Sigmoid colon (tissue), 7 donors: ENCODE results near the gene GZF1. TPM values are rescaled to one million over a fixed set of nuclear protein-coding genes. Genes with fewer than 3 reads are reported as not detected.
"Not testable (repeated sequence)": the region's sequence is repeated elsewhere in the genome, so short reads cannot be mapped to it uniquely, and the experiment has no call there.

Experiments
- DNase-seq: peaks from one replicate; pipeline ENCODE4 v3.0.0-alpha.2; 2019
- H3K27ac ChIP-seq, 4 donors: fragments of 200-600 bp; sonication (generic); one replicate each; pipeline ENCODE4 v1.5.1; 2016 to 2019; ENCODE audit warnings: mild to moderate bottlenecking in 1 of 4
- H3K27me3 ChIP-seq, 3 donors: fragments of 200-600 bp; sonication (generic); one replicate each; pipeline ENCODE4 v1.5.1; 2019; ENCODE audit warnings: mild to moderate bottlenecking in 1 of 3
- H3K36me3 ChIP-seq, 4 donors: fragments of 200-600 bp; sonication (generic); one replicate each; pipeline ENCODE4 v1.5.1; 2016 to 2019
- H3K4me1 ChIP-seq, 4 donors: fragments of 200-600 bp; sonication (generic); one replicate each; pipeline ENCODE4 v1.5.1; 2017 to 2019
- H3K4me3 ChIP-seq, 4 donors: fragments of 200-600 bp; sonication (generic); one replicate each; pipeline ENCODE4 v1.5.1; 2017 to 2019; ENCODE audit warnings: mild to moderate bottlenecking in 2 of 4, moderate library complexity in 1 of 4
- H3K9me3 ChIP-seq, 4 donors: fragments of 200-600 bp in 3 of 4; sonication (generic) in 3 of 4; one replicate each; pipeline versions ENCODE4 v1.5.1 to v1.6.1; 2013 to 2019
- EP300 ChIP-seq, 4 donors: sonication (generic); formaldehyde crosslinking; IDR thresholded peaks; one replicate each; pipeline ENCODE4 v1.6.1; 2017; ENCODE audit warnings: antibody characterized with exemption in 4 of 4
- POLR2A ChIP-seq, 2 donors: fragments of 450-650 bp; IDR thresholded peaks; one replicate each; pipeline ENCODE4 v1.6.1; 2016; ENCODE audit warnings: antibody characterized with exemption in 2 of 2, mild to moderate bottlenecking in 2 of 2, moderate library complexity in 2 of 2
- POLR2AphosphoS5 ChIP-seq, 4 donors: sonication (generic); formaldehyde crosslinking; IDR thresholded peaks; one replicate each; pipeline ENCODE4 v1.6.1; 2017; ENCODE audit warnings: antibody characterized with exemption in 4 of 4
- WGBS, 2 donors: extraction: QIAGEN DNeasy Blood & Tissue Kit; methylation state at CpG; one replicate each; pipeline ENCODE4 v1.1.7; 2013; 5-methylcytosine and 5-hydroxymethylcytosine counted together
- intact Hi-C: fragments of 100-400 bp; cut with DNase I; formaldehyde crosslinking; loops from one replicate; pipeline ENCODE4 v1.15.1; 2023
- polyA plus RNA-seq, 3 donors: library from polyadenylated mRNA; stranded (reverse); fragments of 200-250 nt; gene quantifications; one replicate each; pipeline ENCODE4 v1.2.3, GENCODE V29; 2013
- total RNA-seq, 4 donors: library from RNA; depleted of rRNA; stranded (reverse); fragments of >200 nt; gene quantifications; one replicate each; pipeline ENCODE4 v1.1.0, GENCODE V29; 2016
- TF ChIP-seq, protein P1 (sequence below), 4 experiments: fragments of 450-650 bp in 3 of 4; fragments of 200-600 bp in 1 of 4; IDR thresholded peaks; one replicate each; pipeline ENCODE4 v1.5.1; 2016 to 2019; ENCODE audit warnings: antibody characterized with exemption in 4 of 4, mild to moderate bottlenecking in 3 of 4, moderate library complexity in 2 of 4
- donor health status: healthy with polysubstance abuse.
- donor health status: Bipolar disorder and iron deficiency.
- donor health status: healthy.

Gene GZF1
- total and polyA plus RNA-seq, 7 donors, result 2.4 to 17.5 (median 13.0) TPM

- Histone ChIP-seq H3K9me3 (no peaks in the 10 kb centered on the region), H3K27ac (no peak overlapping the region), H3K4me1 (peaks cover 0 to 32% (median 21%) of the 10 kb centered on the region in 4 donors), H3K27me3 (no peaks in the 10 kb centered on the region), H3K4me3 (no peak overlapping the region), H3K36me3 (no peaks in the 10 kb centered on the region)
- DNase-seq, result no peak
- WGBS, 2 donors, result 96 to 98% methylated on average over 6 of the region's 6 CpGs
- no peak for TF ChIP-seq EP300 (IDR thresholded peaks at IDR 0.05)
- TF ChIP-seq, protein P1, sequence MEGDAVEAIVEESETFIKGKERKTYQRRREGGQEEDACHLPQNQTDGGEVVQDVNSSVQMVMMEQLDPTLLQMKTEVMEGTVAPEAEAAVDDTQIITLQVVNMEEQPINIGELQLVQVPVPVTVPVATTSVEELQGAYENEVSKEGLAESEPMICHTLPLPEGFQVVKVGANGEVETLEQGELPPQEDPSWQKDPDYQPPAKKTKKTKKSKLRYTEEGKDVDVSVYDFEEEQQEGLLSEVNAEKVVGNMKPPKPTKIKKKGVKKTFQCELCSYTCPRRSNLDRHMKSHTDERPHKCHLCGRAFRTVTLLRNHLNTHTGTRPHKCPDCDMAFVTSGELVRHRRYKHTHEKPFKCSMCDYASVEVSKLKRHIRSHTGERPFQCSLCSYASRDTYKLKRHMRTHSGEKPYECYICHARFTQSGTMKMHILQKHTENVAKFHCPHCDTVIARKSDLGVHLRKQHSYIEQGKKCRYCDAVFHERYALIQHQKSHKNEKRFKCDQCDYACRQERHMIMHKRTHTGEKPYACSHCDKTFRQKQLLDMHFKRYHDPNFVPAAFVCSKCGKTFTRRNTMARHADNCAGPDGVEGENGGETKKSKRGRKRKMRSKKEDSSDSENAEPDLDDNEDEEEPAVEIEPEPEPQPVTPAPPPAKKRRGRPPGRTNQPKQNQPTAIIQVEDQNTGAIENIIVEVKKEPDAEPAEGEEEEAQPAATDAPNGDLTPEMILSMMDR (IDR thresholded peaks at IDR 0.05), result no peak
- TF ChIP-seq POLR2AphosphoS5 (IDR thresholded peaks at IDR 0.05), result no peak
- TF ChIP-seq POLR2A (IDR thresholded peaks at IDR 0.05), result no peak
- intact Hi-C loops, result no loop called here
Observed at GRCh38 chr20:23347791-23348190, 14.2 kb upstream of the GZF1 start.

DNA sequence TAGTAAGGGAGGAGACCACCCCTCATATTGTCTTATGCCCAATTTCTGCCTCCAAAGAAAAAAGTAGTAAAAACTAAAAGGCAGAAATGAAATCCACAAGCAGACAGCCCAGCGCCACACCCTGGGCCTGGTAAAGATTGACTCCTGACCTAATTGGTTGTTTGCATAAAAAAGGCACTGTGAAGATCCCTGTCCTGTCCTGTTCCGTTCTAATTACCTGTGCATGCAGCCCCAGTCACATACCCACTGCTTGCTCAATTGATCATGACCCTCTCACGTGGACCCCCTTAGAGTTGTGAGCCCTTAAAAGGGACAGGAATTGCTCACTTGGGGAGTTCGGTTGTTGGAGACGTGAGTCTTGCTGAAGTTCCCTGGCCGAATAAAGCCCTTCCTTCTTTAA is 13.5 kb upstream of the GZF1 start:
- Histone ChIP-seq H3K27ac (peak overlapping the region; percentile 91 to 100 (median 99)), H3K4me1 (peaks cover 0 to 32% (median 22%) of the 10 kb centered on the region in 4 donors)
- 59 to 86% methylated on average over 6 of the region's 6 CpGs for WGBS, 2 donors
- DNase-seq, H3K27me3 ChIP-seq, H3K9me3 ChIP-seq, H3K4me3 ChIP-seq, H3K36me3 ChIP-seq, intact Hi-C loops: not testable (repeated sequence)

DNA sequence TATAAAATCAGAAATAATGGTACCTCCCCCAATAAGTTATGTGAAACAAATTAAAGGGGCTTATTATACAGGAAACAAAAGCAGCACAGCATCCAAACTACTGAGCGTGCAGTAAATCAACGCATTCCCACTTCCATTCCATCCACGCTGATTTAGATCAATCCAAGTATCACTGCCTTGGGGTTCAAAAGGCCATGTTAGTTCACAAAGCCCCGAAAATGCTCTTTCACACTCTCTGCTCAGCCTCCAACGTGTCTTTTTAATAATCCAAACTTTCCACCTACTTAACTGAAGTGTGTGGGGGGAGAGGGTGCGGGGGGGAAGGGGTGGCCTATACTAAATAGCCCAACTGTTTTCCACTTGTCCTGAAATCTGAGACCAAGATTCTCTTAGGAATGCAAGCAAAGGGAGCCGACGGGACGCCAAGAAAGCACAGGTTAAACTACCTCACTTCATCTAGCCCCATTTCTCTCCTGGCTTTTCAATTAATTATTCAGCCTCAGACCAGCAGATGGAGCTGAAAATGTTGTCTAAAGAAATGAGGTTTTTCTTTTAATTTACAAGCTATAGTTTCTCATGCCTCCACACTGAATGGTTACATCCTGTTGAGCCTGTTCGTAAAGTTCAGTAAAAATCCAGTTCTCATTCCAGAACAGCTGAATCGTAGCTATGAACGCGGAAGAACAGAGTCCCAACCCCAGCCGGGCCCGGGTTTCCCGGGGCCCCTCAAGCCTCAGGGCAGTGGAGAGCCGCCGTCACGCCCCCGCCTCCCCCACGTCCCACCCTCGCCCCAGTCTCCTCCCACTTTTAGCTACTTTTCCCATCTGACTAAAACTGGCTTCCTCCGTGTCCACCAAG is 12.4 kb upstream of the GZF1 start:
- TF ChIP-seq, protein P1 (IDR thresholded peaks at IDR 0.05), result peak; percentile 41 to 63 (median 56)
- no peak for TF ChIP-seq POLR2AphosphoS5 (IDR thresholded peaks at IDR 0.05)
- TF ChIP-seq EP300 (IDR thresholded peaks at IDR 0.05), result no peak
- no peak for TF ChIP-seq POLR2A (IDR thresholded peaks at IDR 0.05)
- peaks cover 0 to 32% (median 22%) of the 10 kb centered on the region in 4 donors for H3K4me1 ChIP-seq
- intact Hi-C loops, result loop anchor here (1.0 to 10.0 kb wide), 5 partner anchors 72 to 1705 kb away; partner anchors contain the start of genes ACSS1 and NAPB
- peaks cover 0 to 9% (median 3%) of the 10 kb centered on the region in 4 donors for H3K36me3 ChIP-seq
- H3K9me3 ChIP-seq, result no peaks in the 10 kb centered on the region
- 6 to 9% methylated on average over 23 of the region's 23 CpGs for WGBS, 2 donors
- peak overlapping the region; percentile 91 to 100 (median 99) for H3K27ac ChIP-seq
- DNase-seq, result no peak
- H3K27me3 ChIP-seq, result no peaks in the 10 kb centered on the region
- peak overlapping the region; percentile 67 to 98 (median 82) for H3K4me3 ChIP-seq

DNA sequence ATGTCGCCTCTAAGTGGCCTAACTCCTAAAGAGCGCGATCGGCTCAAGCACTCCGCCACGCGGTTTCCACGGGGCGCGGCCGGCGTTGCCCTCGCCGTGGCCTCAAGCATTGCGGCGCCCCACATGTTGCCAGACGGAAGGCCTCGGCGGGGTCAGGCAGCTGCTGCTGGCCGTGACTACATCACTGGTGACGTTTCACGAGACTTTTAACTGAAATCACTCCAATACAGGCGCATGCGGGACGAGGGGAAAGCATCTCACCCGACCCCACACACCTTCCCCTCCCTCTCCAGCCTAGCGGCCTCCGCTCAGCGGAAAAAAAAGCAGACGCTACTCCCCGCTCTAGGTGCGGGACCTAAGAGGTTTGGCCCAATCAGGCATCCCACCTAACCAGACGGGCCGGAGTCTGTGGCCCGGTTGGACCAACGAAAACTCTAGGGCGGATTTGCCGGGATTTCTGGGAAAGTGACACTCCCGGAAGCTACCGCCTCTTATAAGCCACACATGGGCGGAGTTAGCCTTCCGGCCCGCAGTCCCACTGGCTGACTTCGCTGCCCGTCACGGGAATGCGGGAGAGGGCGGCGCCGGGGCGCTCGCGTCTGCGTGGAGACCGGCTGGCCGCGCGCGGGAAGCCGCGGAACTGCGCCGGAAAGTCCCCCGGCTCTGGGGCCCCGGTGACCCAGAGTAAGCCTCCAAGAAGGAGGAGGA is 11.6 kb upstream of the GZF1 start, which contains the start of gene NXT1:
TSS of gene NXT1 (plus strand) at position 596 of the 708 bp plus-strand sequence. CDS start 3,251 bp downstream, outside the sequence.
- Histone ChIP-seq H3K27ac (peak within 1 kb of the TSS; percentile 91 to 100 (median 99)), H3K27me3 (no peaks in the 10 kb centered on the region), H3K9me3 (no peaks in the 10 kb centered on the region), H3K4me1 (peaks cover 0 to 32% (median 22%) of the 10 kb centered on the region in 4 donors), H3K36me3 (peaks cover 0 to 17% (median 7%) of the 10 kb centered on the region in 4 donors), H3K4me3 (peak within 1 kb of the TSS; percentile 67 to 98 (median 82))
- peak; percentile 99 for DNase-seq
- intact Hi-C loops, result loop anchor here (1.0 to 10.0 kb wide), 5 partner anchors 71 to 1704 kb away; partner anchors contain the start of genes ACSS1 and NAPB
- TF ChIP-seq, protein P1 (IDR thresholded peaks at IDR 0.05), result no peak
- TF ChIP-seq EP300 (IDR thresholded peaks at IDR 0.05) (peak in 1 of 4 donors; percentile 9), POLR2AphosphoS5 (IDR thresholded peaks at IDR 0.05) (peak; percentile 93 to 97 (median 94)), POLR2A (IDR thresholded peaks at IDR 0.05) (peak; percentile 61 to 80)
- 0% methylated on average over 65 of the region's 65 CpGs for WGBS, 2 donors
